HG03457 (cell line): ENCODE measurements around the gene DCTN2.
"Not testable (repeated sequence)": the region's sequence is repeated elsewhere in the genome, so short reads cannot be mapped to it uniquely, and the experiment has no call there.

ENCODE experiments used
- ATAC-seq: cut with Tn5 transposase; IDR thresholded peaks from one replicate; pipeline ENCODE4 v1.9.1; 2021; ENCODE audit warnings: moderate number of reproducible peaks; ENCODE audit not compliant: unreplicated experiment

DCTN2 gene

GRCh38 chr12:57495051-57495701 is 51.8 kb downstream of the DCTN2 start:
- ATAC-seq = not testable (repeated sequence)

- no peak for ATAC-seq
These were observed 55.4 kb downstream of the DCTN2 start for GRCh38 chr12:57491393-57492280.

GRCh38 chr12:57490126-57490525 is 56.9 kb downstream of the DCTN2 start:
- no peak for ATAC-seq

- ATAC-seq = no peak
These were observed 57.8 kb downstream of the DCTN2 start for GRCh38 chr12:57489157-57489641.

GRCh38 chr12:57488402-57489156 is 58.4 kb downstream of the DCTN2 start:
- no peak for ATAC-seq

GRCh38 chr12:57487597-57488401 is 59.2 kb downstream of the DCTN2 start, which contains the start of gene MARS1:
Gene MARS1, plus strand, starts transcription at chr12:57488068. Its CDS starts 23 bp downstream, at chr12:57488091.
- ATAC-seq = peak; percentile 94

GRCh38 chr12:57487055-57487596 is 59.9 kb downstream of the DCTN2 start:
- ATAC-seq = no peak

- ATAC-seq = no peak
These were observed 61.3 kb downstream of the DCTN2 start for GRCh38 chr12:57485695-57486094.

- no peak for ATAC-seq
These were observed 63.5 kb downstream of the DCTN2 start for GRCh38 chr12:57483466-57483865.

- ATAC-seq = no peak
These were observed 65.3 kb downstream of the DCTN2 start for GRCh38 chr12:57481671-57482070.
